ENCODE measurements around the gene ABCA3.

DNA sequence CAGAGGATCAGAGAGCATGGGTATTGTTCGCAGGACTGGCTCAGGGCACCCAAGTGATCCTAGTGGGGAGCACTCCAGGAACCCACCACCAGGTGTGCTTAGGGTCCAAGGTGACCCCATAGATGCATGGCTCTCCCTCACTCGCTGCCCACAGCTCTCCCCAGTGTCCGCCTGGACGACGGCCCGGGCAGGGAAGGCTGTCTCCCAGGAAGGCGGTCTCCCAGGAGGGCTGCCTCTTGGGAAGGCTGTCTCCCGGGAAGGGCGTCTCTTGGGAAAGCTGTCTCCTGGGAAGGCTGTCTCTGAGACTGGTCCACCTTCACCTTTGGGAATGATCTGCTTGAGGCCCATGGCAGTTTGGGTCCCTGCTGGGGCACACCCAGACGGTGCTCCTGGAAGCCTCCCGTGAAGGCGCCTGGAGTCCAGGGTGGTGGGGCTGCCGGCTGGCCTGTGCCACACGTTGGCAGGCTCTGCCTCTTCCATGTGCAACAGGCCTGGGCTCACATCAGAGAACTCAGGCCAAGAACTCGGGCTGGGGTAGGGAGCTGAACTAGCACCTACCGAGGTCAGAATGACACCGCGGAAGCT lies 94.1 kb downstream of the ABCA3 start:
- TF ChIP-seq, protein P1, sequence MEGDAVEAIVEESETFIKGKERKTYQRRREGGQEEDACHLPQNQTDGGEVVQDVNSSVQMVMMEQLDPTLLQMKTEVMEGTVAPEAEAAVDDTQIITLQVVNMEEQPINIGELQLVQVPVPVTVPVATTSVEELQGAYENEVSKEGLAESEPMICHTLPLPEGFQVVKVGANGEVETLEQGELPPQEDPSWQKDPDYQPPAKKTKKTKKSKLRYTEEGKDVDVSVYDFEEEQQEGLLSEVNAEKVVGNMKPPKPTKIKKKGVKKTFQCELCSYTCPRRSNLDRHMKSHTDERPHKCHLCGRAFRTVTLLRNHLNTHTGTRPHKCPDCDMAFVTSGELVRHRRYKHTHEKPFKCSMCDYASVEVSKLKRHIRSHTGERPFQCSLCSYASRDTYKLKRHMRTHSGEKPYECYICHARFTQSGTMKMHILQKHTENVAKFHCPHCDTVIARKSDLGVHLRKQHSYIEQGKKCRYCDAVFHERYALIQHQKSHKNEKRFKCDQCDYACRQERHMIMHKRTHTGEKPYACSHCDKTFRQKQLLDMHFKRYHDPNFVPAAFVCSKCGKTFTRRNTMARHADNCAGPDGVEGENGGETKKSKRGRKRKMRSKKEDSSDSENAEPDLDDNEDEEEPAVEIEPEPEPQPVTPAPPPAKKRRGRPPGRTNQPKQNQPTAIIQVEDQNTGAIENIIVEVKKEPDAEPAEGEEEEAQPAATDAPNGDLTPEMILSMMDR (conservative IDR thresholded peaks at IDR 0.05; ENCODE audit: low read depth in 2 of 2): no peak
- TF ChIP-seq STAT1 (IDR thresholded peaks at IDR 0.05; ENCODE audit: unreplicated experiment): no peak
- TF ChIP-seq, protein P2, sequence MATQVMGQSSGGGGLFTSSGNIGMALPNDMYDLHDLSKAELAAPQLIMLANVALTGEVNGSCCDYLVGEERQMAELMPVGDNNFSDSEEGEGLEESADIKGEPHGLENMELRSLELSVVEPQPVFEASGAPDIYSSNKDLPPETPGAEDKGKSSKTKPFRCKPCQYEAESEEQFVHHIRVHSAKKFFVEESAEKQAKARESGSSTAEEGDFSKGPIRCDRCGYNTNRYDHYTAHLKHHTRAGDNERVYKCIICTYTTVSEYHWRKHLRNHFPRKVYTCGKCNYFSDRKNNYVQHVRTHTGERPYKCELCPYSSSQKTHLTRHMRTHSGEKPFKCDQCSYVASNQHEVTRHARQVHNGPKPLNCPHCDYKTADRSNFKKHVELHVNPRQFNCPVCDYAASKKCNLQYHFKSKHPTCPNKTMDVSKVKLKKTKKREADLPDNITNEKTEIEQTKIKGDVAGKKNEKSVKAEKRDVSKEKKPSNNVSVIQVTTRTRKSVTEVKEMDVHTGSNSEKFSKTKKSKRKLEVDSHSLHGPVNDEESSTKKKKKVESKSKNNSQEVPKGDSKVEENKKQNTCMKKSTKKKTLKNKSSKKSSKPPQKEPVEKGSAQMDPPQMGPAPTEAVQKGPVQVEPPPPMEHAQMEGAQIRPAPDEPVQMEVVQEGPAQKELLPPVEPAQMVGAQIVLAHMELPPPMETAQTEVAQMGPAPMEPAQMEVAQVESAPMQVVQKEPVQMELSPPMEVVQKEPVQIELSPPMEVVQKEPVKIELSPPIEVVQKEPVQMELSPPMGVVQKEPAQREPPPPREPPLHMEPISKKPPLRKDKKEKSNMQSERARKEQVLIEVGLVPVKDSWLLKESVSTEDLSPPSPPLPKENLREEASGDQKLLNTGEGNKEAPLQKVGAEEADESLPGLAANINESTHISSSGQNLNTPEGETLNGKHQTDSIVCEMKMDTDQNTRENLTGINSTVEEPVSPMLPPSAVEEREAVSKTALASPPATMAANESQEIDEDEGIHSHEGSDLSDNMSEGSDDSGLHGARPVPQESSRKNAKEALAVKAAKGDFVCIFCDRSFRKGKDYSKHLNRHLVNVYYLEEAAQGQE (IDR thresholded peaks at IDR 0.05; ENCODE audit: unreplicated experiment): no peak
